Panc1 (cell line): ENCODE data around the gene LSM2.
A peak's percentile ranks its signal among the peaks of the same experiment; 100 is the strongest.

ENCODE experiments used
- CTCF ChIP-seq: fragments of 450-650 bp; IDR thresholded peaks from 2 replicates; pipeline ENCODE4 v1.5.1; 2017; ENCODE audit warnings: mild to moderate bottlenecking
- POLR2AphosphoS5 ChIP-seq: IDR thresholded peaks from 2 replicates; pipeline ENCODE4 v1.6.1; 2012; ENCODE audit warnings: mild to moderate bottlenecking, low read depth, low read length, moderate library complexity
- REST ChIP-seq, 2 experiments: IDR thresholded peaks; 2 replicates each; pipeline ENCODE4 v1.6.1; 2011 to 2012; ENCODE audit warnings: low read depth in 2 of 2, control low read depth in 1 of 2, low read length in 1 of 2, mild to moderate bottlenecking in 1 of 2, moderate library complexity in 1 of 2; ENCODE audit not compliant: insufficient read depth in 1 of 2
- SIN3A ChIP-seq: IDR thresholded peaks from 2 replicates; pipeline ENCODE4 v1.6.1; 2012; ENCODE audit warnings: low read depth, mild to moderate bottlenecking, low read length, moderate library complexity, borderline replicate concordance; ENCODE audit not compliant: insufficient read depth
- TCF7L2 ChIP-seq: IDR thresholded peaks from 2 replicates; pipeline ENCODE4 v1.6.1; 2011; ENCODE audit warnings: mild to moderate bottlenecking, low read depth, low read length, inconsistent platforms

- TF ChIP-seq POLR2AphosphoS5 (no peak), CTCF (peak; percentile 89), REST (IDR thresholded peaks at IDR 0.05; ENCODE audit: insufficient read depth in 1 of 2, low read depth in 2 of 2, low read length in 1 of 2) (no peak), SIN3A (no peak), TCF7L2 (no peak)
Measured at GRCh38 chr6:31791324-31792089, 15.3 kb downstream of the LSM2 start.
